HEK293 (cell line): ENCODE data around the gene SLC48A1.

Source experiments
- CTCF ChIA-PET: fragments of 350-600 bp; formaldehyde crosslinking; extraction: SDS; loops from one replicate; lab custom pipeline; 2021; ENCODE audit warnings: antibody characterized with exemption; lab: Yijun Ruan, JAX
- POLR2A ChIA-PET: fragments of 300-600 bp; formaldehyde crosslinking; extraction: SDS; loops from one replicate; lab custom pipeline; 2020; ENCODE audit warnings: antibody characterized with exemption, inconsistent platforms; lab: Yijun Ruan, JAX
- H3K27ac ChIP-seq: fragments of 200-500 bp; sonication (Bioruptor generic); 2 replicates; pipeline ENCODE4 v1.5.1; 2014; ENCODE audit warnings: low read depth, low read length, control low read depth, inconsistent platforms; ENCODE audit errors: extremely low read depth
- H3K36me3 ChIP-seq, 2 experiments: fragments of 200-500 bp in 1 of 2; sonication (Bioruptor generic) in 1 of 2; 1 replicate in 1 of 2; 2 replicates in 1 of 2; pipeline ENCODE4 v1.5.1; 2014 to 2017; ENCODE audit warnings: inconsistent platforms in 2 of 2, low read length in 2 of 2; ENCODE audit not compliant: control insufficient read depth in 2 of 2, insufficient read depth in 1 of 2
- H3K4me1 ChIP-seq: fragments of 200-500 bp; sonication (Bioruptor generic); 2 replicates; pipeline ENCODE4 v1.5.1; 2014; ENCODE audit warnings: mild to moderate bottlenecking, low read length, inconsistent platforms; ENCODE audit not compliant: control insufficient read depth, insufficient read depth
- H3K4me3 ChIP-seq: 2 replicates; pipeline ENCODE4 v1.5.1; 2011; ENCODE audit warnings: low read depth, mild to moderate bottlenecking, control low read depth, low read length, moderate library complexity
- H3K9me3 ChIP-seq: fragments of 200-500 bp; sonication (Bioruptor generic); 2 replicates; pipeline ENCODE4 v1.5.1; 2014; ENCODE audit warnings: low read depth, low read length, inconsistent platforms; ENCODE audit not compliant: control insufficient read depth, insufficient read depth
- KLF1 ChIP-seq: fragments of 450-650 bp; formaldehyde crosslinking; IDR thresholded peaks from 2 replicates; pipeline ENCODE4 v1.5.1; 2016; ENCODE audit warnings: missing biosample characterization, missing genetic modification characterization
- SP2 ChIP-seq: fragments of 450-650 bp; formaldehyde crosslinking; IDR thresholded peaks from 2 replicates; pipeline ENCODE4 v1.5.1; 2016; ENCODE audit warnings: missing biosample characterization, missing genetic modification characterization
- ZBTB48 ChIP-seq: fragments of 450-650 bp; formaldehyde crosslinking; IDR thresholded peaks from 2 replicates; pipeline ENCODE4 v1.5.1; 2016; ENCODE audit warnings: missing biosample characterization, missing genetic modification characterization
- ZFP37 ChIP-seq: fragments of 450-650 bp; formaldehyde crosslinking; IDR thresholded peaks from 2 replicates; pipeline ENCODE4 v1.5.1; 2016; ENCODE audit warnings: missing biosample characterization, missing genetic modification characterization
- ZIC2 ChIP-seq: fragments of 450-650 bp; formaldehyde crosslinking; IDR thresholded peaks from 2 replicates; pipeline ENCODE4 v1.5.1; 2016; ENCODE audit warnings: missing biosample characterization, missing genetic modification characterization
- ZNF10 ChIP-seq: fragments of 450-650 bp; formaldehyde crosslinking; IDR thresholded peaks from 2 replicates; pipeline ENCODE4 v1.5.1; 2017; ENCODE audit warnings: missing biosample characterization, missing genetic modification characterization
- ZNF140 ChIP-seq: fragments of 450-650 bp; formaldehyde crosslinking; IDR thresholded peaks from 2 replicates; pipeline ENCODE4 v1.5.1; 2016; ENCODE audit warnings: missing biosample characterization, missing genetic modification characterization
- ZNF214 ChIP-seq: fragments of 450-650 bp; formaldehyde crosslinking; IDR thresholded peaks from 2 replicates; pipeline ENCODE4 v1.5.1; 2017; ENCODE audit warnings: missing biosample characterization, mild to moderate bottlenecking, missing genetic modification characterization, borderline replicate concordance
- ZNF549 ChIP-seq: fragments of 450-650 bp; IDR thresholded peaks from 2 replicates; pipeline ENCODE4 v1.5.1; 2018; ENCODE audit warnings: missing biosample characterization, missing genetic modification characterization, mild to moderate bottlenecking, inconsistent platforms, moderate library complexity
- ZNF600 ChIP-seq: fragments of 450-650 bp; formaldehyde crosslinking; IDR thresholded peaks from 2 replicates; pipeline ENCODE4 v1.5.1; 2016; ENCODE audit warnings: missing biosample characterization, missing genetic modification characterization
- ZNF660 ChIP-seq: fragments of 450-650 bp; IDR thresholded peaks from 2 replicates; pipeline ENCODE4 v1.5.1; 2018; ENCODE audit warnings: missing biosample characterization, mild to moderate bottlenecking, missing genetic modification characterization
- ZNF707 ChIP-seq: fragments of 450-650 bp; formaldehyde crosslinking; IDR thresholded peaks from 2 replicates; pipeline ENCODE4 v1.5.1; 2016; ENCODE audit warnings: missing biosample characterization, missing genetic modification characterization
- ZXDB ChIP-seq: fragments of 450-650 bp; formaldehyde crosslinking; IDR thresholded peaks from 2 replicates; pipeline ENCODE4 v1.5.1; 2016; ENCODE audit warnings: missing biosample characterization, missing genetic modification characterization
- TF ChIP-seq, protein P1 (sequence below): fragments of 450-650 bp; formaldehyde crosslinking; IDR thresholded peaks from 2 replicates; pipeline ENCODE4 v1.5.1; 2016; ENCODE audit warnings: missing biosample characterization, missing genetic modification characterization
- TF ChIP-seq, protein P2 (sequence below): fragments of 450-650 bp; formaldehyde crosslinking; IDR thresholded peaks from 2 replicates; pipeline ENCODE4 v1.5.1; 2016; ENCODE audit warnings: missing biosample characterization, missing genetic modification characterization
- TF ChIP-seq, protein P3 (sequence below): fragments of 450-650 bp; IDR thresholded peaks from 2 replicates; pipeline ENCODE4 v1.5.1; 2018; ENCODE audit warnings: missing biosample characterization, mild to moderate bottlenecking, missing genetic modification characterization
- TF ChIP-seq, protein P4 (sequence below): fragments of 450-650 bp; formaldehyde crosslinking; IDR thresholded peaks from 2 replicates; pipeline ENCODE4 v1.5.1; 2016; ENCODE audit warnings: missing biosample characterization, missing genetic modification characterization
- TF ChIP-seq, protein P5 (sequence below): fragments of 450-650 bp; formaldehyde crosslinking; IDR thresholded peaks from 2 replicates; pipeline ENCODE4 v1.5.1; 2016; ENCODE audit warnings: missing biosample characterization, missing genetic modification characterization
- TF ChIP-seq, protein P6 (sequence below): fragments of 450-650 bp; formaldehyde crosslinking; IDR thresholded peaks from 2 replicates; pipeline ENCODE4 v1.5.1; 2017; ENCODE audit warnings: missing biosample characterization, missing genetic modification characterization
- TF ChIP-seq, protein P7 (sequence below): fragments of 450-650 bp; formaldehyde crosslinking; IDR thresholded peaks from 2 replicates; pipeline ENCODE4 v1.5.1; 2016; ENCODE audit warnings: missing biosample characterization, missing genetic modification characterization
- TF ChIP-seq, protein P8 (sequence below): fragments of 450-650 bp; formaldehyde crosslinking; IDR thresholded peaks from 2 replicates; pipeline ENCODE4 v1.5.1; 2016; ENCODE audit warnings: missing biosample characterization, missing genetic modification characterization

Gene SLC48A1

DNA sequence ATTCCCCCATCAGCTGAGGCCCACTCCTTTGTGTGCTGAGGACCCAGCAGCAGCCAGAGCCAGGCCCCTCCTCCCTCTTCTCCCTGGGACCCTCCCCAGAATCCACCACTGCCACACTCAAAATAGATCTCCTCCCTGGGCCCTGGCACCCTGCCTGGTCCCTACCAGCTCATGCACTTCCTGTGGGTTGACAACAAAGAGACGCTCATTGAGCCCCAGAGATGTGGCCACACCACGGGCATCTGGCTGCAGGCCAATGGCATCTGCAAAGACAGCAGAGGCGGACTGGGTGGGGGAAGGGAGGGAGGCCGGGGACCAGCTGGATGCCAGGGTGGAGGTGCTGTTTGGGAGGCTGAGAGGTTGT lies 31.7 kb upstream of the SLC48A1 start:
- ChIA-PET POLR2A (interaction anchor here (1.0 to 4.0 kb wide), 4 partner anchors 22 to 35 kb away, joined by 3 to 34 read pairs (median 4); partner anchors contain the start of gene RPAP3), CTCF (interaction anchor here (0.6 to 13.5 kb wide), 32 partner anchors 16 to 877 kb away, joined by 3 to 784 read pairs (median 5); partner anchors contain the start of genes ENDOU, RAPGEF3 and SLC48A1)
- Histone ChIP-seq H3K36me3 (no peaks in the 10 kb centered on the region), H3K9me3 (no peaks in the 10 kb centered on the region), H3K4me1 (no peaks in the 10 kb centered on the region), H3K27ac (no peak overlapping the region), H3K4me3 (no peak overlapping the region)
- TF ChIP-seq ZNF707 (tag by site-specific recombination) (no peak), ZNF549 (tag by site-specific recombination) (no peak), SP2 (tag by site-specific recombination) (0 out of 2 replicates have a peak, but pooled peaks have one; percentile 6), ZBTB48 (peak; percentile 57), ZNF10 (tag by site-specific recombination) (no peak), ZNF600 (tag by site-specific recombination) (peak; percentile 42; the same call in 1 of the 2 replicates), ZFP37 (tag by site-specific recombination) (no peak), KLF1 (peak; percentile 60), ZXDB (tag by site-specific recombination) (0 out of 2 replicates have a peak, but pooled peaks have one; percentile 22), ZNF140 (tag by site-specific recombination) (no peak), ZIC2 (tag by site-specific recombination) (peak; percentile 96), ZNF660 (tag by site-specific recombination) (0 out of 2 replicates have a peak, but pooled peaks have one; percentile 26), ZNF214 (tag by site-specific recombination) (no peak)
- TF ChIP-seq, protein P1, sequence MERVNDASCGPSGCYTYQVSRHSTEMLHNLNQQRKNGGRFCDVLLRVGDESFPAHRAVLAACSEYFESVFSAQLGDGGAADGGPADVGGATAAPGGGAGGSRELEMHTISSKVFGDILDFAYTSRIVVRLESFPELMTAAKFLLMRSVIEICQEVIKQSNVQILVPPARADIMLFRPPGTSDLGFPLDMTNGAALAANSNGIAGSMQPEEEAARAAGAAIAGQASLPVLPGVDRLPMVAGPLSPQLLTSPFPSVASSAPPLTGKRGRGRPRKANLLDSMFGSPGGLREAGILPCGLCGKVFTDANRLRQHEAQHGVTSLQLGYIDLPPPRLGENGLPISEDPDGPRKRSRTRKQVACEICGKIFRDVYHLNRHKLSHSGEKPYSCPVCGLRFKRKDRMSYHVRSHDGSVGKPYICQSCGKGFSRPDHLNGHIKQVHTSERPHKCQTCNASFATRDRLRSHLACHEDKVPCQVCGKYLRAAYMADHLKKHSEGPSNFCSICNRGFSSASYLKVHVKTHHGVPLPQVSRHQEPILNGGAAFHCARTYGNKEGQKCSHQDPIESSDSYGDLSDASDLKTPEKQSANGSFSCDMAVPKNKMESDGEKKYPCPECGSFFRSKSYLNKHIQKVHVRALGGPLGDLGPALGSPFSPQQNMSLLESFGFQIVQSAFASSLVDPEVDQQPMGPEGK (tag by site-specific recombination), result peak; percentile 17; the same call in 1 of the 2 replicates
- TF ChIP-seq, protein P2, sequence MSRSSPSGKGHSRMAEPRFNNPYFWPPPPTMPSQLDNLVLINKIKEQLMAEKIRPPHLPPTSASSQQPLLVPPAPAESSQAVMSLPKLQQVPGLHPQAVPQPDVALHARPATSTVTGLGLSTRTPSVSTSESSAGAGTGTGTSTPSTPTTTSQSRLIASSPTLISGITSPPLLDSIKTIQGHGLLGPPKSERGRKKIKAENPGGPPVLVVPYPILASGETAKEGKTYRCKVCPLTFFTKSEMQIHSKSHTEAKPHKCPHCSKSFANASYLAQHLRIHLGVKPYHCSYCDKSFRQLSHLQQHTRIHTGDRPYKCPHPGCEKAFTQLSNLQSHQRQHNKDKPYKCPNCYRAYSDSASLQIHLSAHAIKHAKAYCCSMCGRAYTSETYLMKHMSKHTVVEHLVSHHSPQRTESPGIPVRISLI, result no peak
- TF ChIP-seq, protein P3, sequence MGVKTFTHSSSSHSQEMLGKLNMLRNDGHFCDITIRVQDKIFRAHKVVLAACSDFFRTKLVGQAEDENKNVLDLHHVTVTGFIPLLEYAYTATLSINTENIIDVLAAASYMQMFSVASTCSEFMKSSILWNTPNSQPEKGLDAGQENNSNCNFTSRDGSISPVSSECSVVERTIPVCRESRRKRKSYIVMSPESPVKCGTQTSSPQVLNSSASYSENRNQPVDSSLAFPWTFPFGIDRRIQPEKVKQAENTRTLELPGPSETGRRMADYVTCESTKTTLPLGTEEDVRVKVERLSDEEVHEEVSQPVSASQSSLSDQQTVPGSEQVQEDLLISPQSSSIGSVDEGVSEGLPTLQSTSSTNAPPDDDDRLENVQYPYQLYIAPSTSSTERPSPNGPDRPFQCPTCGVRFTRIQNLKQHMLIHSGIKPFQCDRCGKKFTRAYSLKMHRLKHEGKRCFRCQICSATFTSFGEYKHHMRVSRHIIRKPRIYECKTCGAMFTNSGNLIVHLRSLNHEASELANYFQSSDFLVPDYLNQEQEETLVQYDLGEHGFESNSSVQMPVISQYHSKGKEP (tag by site-specific recombination), result peak; percentile 58; the same call in 1 of the 2 replicates
- TF ChIP-seq, protein P4, sequence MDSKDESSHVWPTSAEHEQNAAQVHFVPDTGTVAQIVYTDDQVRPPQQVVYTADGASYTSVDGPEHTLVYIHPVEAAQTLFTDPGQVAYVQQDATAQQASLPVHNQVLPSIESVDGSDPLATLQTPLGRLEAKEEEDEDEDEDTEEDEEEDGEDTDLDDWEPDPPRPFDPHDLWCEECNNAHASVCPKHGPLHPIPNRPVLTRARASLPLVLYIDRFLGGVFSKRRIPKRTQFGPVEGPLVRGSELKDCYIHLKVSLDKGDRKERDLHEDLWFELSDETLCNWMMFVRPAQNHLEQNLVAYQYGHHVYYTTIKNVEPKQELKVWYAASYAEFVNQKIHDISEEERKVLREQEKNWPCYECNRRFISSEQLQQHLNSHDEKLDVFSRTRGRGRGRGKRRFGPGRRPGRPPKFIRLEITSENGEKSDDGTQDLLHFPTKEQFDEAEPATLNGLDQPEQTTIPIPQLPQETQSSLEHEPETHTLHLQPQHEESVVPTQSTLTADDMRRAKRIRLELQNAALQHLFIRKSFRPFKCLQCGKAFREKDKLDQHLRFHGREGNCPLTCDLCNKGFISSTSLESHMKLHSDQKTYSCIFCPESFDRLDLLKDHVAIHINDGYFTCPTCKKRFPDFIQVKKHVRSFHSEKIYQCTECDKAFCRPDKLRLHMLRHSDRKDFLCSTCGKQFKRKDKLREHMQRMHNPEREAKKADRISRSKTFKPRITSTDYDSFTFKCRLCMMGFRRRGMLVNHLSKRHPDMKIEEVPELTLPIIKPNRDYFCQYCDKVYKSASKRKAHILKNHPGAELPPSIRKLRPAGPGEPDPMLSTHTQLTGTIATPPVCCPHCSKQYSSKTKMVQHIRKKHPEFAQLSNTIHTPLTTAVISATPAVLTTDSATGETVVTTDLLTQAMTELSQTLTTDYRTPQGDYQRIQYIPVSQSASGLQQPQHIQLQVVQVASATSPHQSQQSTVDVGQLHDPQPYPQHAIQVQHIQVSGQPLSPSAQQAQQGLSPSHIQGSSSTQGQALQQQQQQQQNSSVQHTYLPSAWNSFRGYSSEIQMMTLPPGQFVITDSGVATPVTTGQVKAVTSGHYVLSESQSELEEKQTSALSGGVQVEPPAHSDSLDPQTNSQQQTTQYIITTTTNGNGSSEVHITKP, result peak; percentile 37; the same call in 1 of the 2 replicates
- TF ChIP-seq, protein P5, sequence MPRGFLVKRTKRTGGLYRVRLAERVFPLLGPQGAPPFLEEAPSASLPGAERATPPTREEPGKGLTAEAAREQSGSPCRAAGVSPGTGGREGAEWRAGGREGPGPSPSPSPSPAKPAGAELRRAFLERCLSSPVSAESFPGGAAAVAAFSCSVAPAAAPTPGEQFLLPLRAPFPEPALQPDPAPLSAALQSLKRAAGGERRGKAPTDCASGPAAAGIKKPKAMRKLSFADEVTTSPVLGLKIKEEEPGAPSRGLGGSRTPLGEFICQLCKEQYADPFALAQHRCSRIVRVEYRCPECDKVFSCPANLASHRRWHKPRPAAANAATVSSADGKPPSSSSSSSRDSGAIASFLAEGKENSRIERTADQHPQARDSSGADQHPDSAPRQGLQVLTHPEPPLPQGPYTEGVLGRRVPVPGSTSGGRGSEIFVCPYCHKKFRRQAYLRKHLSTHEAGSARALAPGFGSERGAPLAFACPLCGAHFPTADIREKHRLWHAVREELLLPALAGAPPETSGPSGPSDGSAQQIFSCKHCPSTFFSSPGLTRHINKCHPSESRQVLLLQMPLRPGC, result no peak
- TF ChIP-seq, protein P6, sequence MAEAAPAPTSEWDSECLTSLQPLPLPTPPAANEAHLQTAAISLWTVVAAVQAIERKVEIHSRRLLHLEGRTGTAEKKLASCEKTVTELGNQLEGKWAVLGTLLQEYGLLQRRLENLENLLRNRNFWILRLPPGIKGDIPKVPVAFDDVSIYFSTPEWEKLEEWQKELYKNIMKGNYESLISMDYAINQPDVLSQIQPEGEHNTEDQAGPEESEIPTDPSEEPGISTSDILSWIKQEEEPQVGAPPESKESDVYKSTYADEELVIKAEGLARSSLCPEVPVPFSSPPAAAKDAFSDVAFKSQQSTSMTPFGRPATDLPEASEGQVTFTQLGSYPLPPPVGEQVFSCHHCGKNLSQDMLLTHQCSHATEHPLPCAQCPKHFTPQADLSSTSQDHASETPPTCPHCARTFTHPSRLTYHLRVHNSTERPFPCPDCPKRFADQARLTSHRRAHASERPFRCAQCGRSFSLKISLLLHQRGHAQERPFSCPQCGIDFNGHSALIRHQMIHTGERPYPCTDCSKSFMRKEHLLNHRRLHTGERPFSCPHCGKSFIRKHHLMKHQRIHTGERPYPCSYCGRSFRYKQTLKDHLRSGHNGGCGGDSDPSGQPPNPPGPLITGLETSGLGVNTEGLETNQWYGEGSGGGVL (tag by site-specific recombination), result peak; percentile 59
- TF ChIP-seq, protein P7, sequence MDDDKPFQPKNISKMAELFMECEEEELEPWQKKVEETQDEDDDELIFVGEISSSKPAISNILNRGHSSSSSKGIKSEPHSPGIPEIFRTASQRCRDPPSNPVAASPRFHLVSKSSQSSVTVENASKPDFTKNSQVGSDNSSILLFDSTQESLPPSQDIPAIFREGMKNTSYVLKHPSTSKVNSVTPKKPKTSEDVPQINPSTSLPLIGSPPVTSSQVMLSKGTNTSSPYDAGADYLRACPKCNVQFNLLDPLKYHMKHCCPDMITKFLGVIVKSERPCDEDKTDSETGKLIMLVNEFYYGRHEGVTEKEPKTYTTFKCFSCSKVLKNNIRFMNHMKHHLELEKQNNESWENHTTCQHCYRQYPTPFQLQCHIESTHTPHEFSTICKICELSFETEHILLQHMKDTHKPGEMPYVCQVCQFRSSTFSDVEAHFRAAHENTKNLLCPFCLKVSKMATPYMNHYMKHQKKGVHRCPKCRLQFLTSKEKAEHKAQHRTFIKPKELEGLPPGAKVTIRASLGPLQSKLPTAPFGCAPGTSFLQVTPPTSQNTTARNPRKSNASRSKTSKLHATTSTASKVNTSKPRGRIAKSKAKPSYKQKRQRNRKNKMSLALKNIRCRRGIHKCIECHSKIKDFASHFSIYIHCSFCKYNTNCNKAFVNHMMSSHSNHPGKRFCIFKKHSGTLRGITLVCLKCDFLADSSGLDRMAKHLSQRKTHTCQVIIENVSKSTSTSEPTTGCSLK (tag by site-specific recombination), result no peak
- TF ChIP-seq, protein P8, sequence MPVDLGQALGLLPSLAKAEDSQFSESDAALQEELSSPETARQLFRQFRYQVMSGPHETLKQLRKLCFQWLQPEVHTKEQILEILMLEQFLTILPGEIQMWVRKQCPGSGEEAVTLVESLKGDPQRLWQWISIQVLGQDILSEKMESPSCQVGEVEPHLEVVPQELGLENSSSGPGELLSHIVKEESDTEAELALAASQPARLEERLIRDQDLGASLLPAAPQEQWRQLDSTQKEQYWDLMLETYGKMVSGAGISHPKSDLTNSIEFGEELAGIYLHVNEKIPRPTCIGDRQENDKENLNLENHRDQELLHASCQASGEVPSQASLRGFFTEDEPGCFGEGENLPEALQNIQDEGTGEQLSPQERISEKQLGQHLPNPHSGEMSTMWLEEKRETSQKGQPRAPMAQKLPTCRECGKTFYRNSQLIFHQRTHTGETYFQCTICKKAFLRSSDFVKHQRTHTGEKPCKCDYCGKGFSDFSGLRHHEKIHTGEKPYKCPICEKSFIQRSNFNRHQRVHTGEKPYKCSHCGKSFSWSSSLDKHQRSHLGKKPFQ (tag by site-specific recombination), result no peak
